ENCODE results near the gene RP9.

DNA sequence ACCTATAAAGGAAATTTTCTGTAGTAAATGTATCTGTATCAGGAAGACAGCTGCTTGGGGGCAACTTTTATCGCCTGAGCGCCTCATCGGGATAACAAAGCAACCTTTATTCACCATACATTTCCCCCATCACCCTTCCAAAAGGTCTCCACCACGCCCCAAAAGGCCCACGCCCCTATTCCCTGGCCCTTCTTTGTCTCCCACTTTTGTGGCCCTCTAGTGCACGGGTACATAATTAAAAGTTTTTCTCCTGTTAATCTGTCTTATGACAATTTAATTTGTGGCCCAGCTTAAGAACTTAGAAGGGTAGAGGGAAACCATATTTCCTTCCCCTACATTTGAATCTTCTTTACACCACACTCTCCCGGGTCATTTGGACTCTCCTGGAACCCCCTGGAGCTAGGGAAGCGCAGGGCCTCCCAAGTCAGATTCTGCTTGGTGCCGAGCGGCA is 625 bp downstream of the RP9 start:
- TF ChIP-seq, protein P1, sequence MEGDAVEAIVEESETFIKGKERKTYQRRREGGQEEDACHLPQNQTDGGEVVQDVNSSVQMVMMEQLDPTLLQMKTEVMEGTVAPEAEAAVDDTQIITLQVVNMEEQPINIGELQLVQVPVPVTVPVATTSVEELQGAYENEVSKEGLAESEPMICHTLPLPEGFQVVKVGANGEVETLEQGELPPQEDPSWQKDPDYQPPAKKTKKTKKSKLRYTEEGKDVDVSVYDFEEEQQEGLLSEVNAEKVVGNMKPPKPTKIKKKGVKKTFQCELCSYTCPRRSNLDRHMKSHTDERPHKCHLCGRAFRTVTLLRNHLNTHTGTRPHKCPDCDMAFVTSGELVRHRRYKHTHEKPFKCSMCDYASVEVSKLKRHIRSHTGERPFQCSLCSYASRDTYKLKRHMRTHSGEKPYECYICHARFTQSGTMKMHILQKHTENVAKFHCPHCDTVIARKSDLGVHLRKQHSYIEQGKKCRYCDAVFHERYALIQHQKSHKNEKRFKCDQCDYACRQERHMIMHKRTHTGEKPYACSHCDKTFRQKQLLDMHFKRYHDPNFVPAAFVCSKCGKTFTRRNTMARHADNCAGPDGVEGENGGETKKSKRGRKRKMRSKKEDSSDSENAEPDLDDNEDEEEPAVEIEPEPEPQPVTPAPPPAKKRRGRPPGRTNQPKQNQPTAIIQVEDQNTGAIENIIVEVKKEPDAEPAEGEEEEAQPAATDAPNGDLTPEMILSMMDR (IDR thresholded peaks at IDR 0.05), result peak in 2 of 4 donors; percentile 9 to 13
- no peak for TF ChIP-seq POLR2A (IDR thresholded peaks at IDR 0.05)

Data from right lobe of liver (tissue), 4 donors.